Peyer's patch (tissue), 4 donors: Measurements from ENCODE around the gene MYO15B.

Source experiments
- CTCF ChIP-seq, 6 experiments: fragments of 450-650 bp in 4 of 6; fragments of 200-600 bp in 2 of 6; sonication (generic) in 1 of 6; IDR thresholded peaks; one replicate each; pipeline ENCODE4 v1.5.1; 2017 to 2019; ENCODE audit warnings: antibody characterized with exemption in 6 of 6, mild to moderate bottlenecking in 3 of 6, moderate library complexity in 1 of 6
- POLR2A ChIP-seq, 2 donors: fragments of 450-650 bp; IDR thresholded peaks; one replicate each; pipeline ENCODE4 v1.5.1; 2017; ENCODE audit warnings: antibody characterized with exemption in 2 of 2, mild to moderate bottlenecking in 2 of 2, moderate library complexity in 2 of 2

DNA sequence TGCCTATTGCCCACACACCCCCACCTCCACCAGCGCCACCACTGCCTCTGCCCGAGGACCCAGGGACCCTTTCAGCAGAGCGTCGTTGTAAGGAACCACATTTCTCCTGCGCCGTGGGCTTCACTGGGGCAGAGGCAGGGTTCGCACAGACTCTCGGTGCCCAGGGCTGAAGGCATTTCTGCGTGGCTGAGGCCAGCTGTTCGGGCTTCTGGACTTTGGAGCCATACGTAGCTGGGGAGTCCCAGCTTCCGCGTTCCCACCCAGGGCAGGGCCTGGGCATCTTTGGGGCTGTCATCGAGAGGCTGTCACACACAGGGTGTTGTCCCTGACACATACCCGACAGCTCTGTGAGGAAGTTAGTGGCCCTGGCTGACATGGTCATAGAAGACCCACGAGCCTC lies 29.6 kb downstream of the MYO15B start:
- TF ChIP-seq CTCF (IDR thresholded peaks at IDR 0.05) (no peak), POLR2A (IDR thresholded peaks at IDR 0.05) (peak; percentile 74 to 94)
